K562 (cell line): ENCODE results near the gene PHLPP2.

Experiments
- ATF3 ChIP-seq, 2 experiments: fragments of 450-650 bp in 1 of 2; sonication (generic) in 1 of 2; formaldehyde crosslinking in 1 of 2; IDR thresholded peaks in 1 of 2; conservative IDR thresholded peaks in 1 of 2; 2 replicates each; pipeline versions ENCODE4 v1.6.1 to v1.8.1; 2016 to 2023; ENCODE audit warnings: mild to moderate bottlenecking in 2 of 2, moderate library complexity in 2 of 2, inconsistent platforms in 1 of 2, missing genetic modification reagents in 1 of 2
- BRF2 ChIP-seq: IDR thresholded peaks from 3 replicates; pipeline ENCODE4 v1.6.1; 2011; ENCODE audit warnings: borderline replicate concordance, mild to moderate bottlenecking; ENCODE audit not compliant: insufficient read length, insufficient read depth
- CBX3 ChIP-seq, 2 experiments: IDR thresholded peaks; 1 replicate in 1 of 2; 2 replicates in 1 of 2; pipeline ENCODE4 v1.6.1; 2012; ENCODE audit warnings: inconsistent platforms in 2 of 2, low read length in 2 of 2, borderline replicate concordance in 1 of 2, control low read depth in 1 of 2
- HMG20B ChIP-seq: fragments of 250-450 bp; sonication (Bioruptor Pico); IDR thresholded peaks from 2 replicates; pipeline ENCODE4 v1.5.0; 2021; ENCODE audit warnings: mild to moderate bottlenecking
- ILK ChIP-seq: fragments of 450-650 bp; IDR thresholded peaks from 2 replicates; pipeline ENCODE4 v1.6.1; 2016; ENCODE audit warnings: missing genetic modification characterization, low read depth, mild to moderate bottlenecking, missing compliant biosample characterization, moderate library complexity, borderline replicate concordance
- MBD1 ChIP-seq: fragments of 250-450 bp; sonication (Bioruptor Pico); IDR thresholded peaks from 2 replicates; pipeline ENCODE4 v1.8.0; 2022; ENCODE audit warnings: inconsistent platforms
- NONO ChIP-seq, 2 experiments: fragments of 200-400 bp in 1 of 2; fragments of 450-650 bp in 1 of 2; formaldehyde crosslinking in 1 of 2; IDR thresholded peaks; 2 replicates each; pipeline ENCODE4 v1.6.1; 2017; ENCODE audit warnings: low read depth in 2 of 2, mild to moderate bottlenecking in 2 of 2, moderate library complexity in 2 of 2, low read length in 1 of 2
- POLR2AphosphoS5 ChIP-seq: IDR thresholded peaks from 2 replicates; pipeline ENCODE4 v1.6.1; 2011; ENCODE audit warnings: mild to moderate bottlenecking, low read depth, low read length, moderate library complexity; ENCODE audit not compliant: control insufficient read depth, insufficient read depth
- RBM15 ChIP-seq: fragments of 200-400 bp; formaldehyde crosslinking; IDR thresholded peaks from 2 replicates; pipeline ENCODE4 v1.6.1; 2018; ENCODE audit warnings: mild to moderate bottlenecking, low read length, moderate library complexity; ENCODE audit not compliant: insufficient read depth
- ZNF274 ChIP-seq: IDR thresholded peaks from 2 replicates; pipeline ENCODE4 v1.6.1; 2011; ENCODE audit warnings: low read depth, mild to moderate bottlenecking, low read length, moderate library complexity, borderline replicate concordance
- ZNF431 ChIP-seq: sonication (generic); formaldehyde crosslinking; IDR thresholded peaks from 2 replicates; pipeline ENCODE4 v1.8.0; 2022; ENCODE audit warnings: mild to moderate bottlenecking, missing genetic modification reagents
- ZSCAN29 ChIP-seq: fragments of 450-650 bp; IDR thresholded peaks from 2 replicates; pipeline ENCODE4 v1.6.1; 2017

GRCh38 chr16:71618429-71618828 is 106.1 kb downstream of the PHLPP2 start:
- TF ChIP-seq ILK (tag) (no peak), HMG20B (CRISPR knock-in tag) (no peak), RBM15 (no peak), ZSCAN29 (no peak), ZNF431 (CRISPR knock-in tag) (no peak), MBD1 (no peak), POLR2AphosphoS5 (no peak), ATF3 (IDR thresholded peaks at IDR 0.05) (no peak), ATF3 (CRISPR knock-in tag; conservative IDR thresholded peaks at IDR 0.05) (no peak), ZNF274 (no peak), BRF2 (no peak), NONO (IDR thresholded peaks at IDR 0.05; ENCODE audit: low read depth in 2 of 2, low read length in 1 of 2) (no peak), CBX3 (IDR thresholded peaks at IDR 0.05; ENCODE audit: borderline replicate concordance in 1 of 2, low read length in 2 of 2) (no peak)
